Measurements from ENCODE around the gene SRRM2. TPM values are rescaled to one million over a fixed set of nuclear protein-coding genes. Genes with fewer than 3 reads are reported as not detected.

The SRRM2 gene
- total and polyA plus RNA-seq, 5 donors from 2014 or later, result 29.8 to 1,344 (median 38.6) TPM

- H3K27me3 Mint-ChIP-seq, result peaks cover 5% of the 10 kb centered on the region
- ATAC-seq (ENCODE audit: low read depth in 2 of 2), result peak; percentile 20 to 22
- H3K4me3 Mint-ChIP-seq, result peak overlapping the region; percentile 90 to 97 (median 96)
- peak overlapping the region; percentile 91 to 99 (median 99) for H3K27ac Mint-ChIP-seq
- Histone ChIP-seq H3K4me1 (ENCODE audit: control insufficient read depth, insufficient read depth, low read length, poor library complexity, severe bottlenecking) (peaks cover 43% of the 10 kb centered on the region), H3K4me3 (ENCODE audit: low read depth, low read length) (peak overlapping the region; percentile 98), H3K36me3 (ENCODE audit: control insufficient read depth, insufficient read depth, low read length) (peaks cover 23% of the 10 kb centered on the region), H3K27me3 (ENCODE audit: control insufficient read depth, insufficient read depth, low read length) (no peaks in the 10 kb centered on the region), H3K9me3 (ENCODE audit: control insufficient read depth in 2 of 2, low read length in 2 of 2) (peaks cover 0 to 5% of the 10 kb centered on the region in 2 experiments), H3K27ac (ENCODE audit: insufficient read depth, low read length, poor library complexity, severe bottlenecking) (peak overlapping the region; percentile 99)
- peak in 2 of 3 donors; percentile 58 to 73 for DNase-seq
- H3K9me3 Mint-ChIP-seq, result peaks cover 0 to 10% (median 0%) of the 10 kb centered on the region in 7 donors
- peaks cover 36% of the 10 kb centered on the region for H3K36me3 Mint-ChIP-seq
- peaks cover 33 to 62% (median 37%) of the 10 kb centered on the region in 4 donors for H3K4me1 Mint-ChIP-seq
Observed at GRCh38 chr16:2752850-2753732, 653 bp downstream of the SRRM2 start.

- Histone ChIP-seq H3K9me3 (ENCODE audit: control insufficient read depth in 2 of 2, low read length in 2 of 2) (peaks cover 0 to 5% of the 10 kb centered on the region in 2 experiments), H3K27me3 (ENCODE audit: control insufficient read depth, insufficient read depth, low read length) (no peaks in the 10 kb centered on the region), H3K27ac (ENCODE audit: insufficient read depth, low read length, poor library complexity, severe bottlenecking) (peak overlapping the region; percentile 99), H3K4me1 (ENCODE audit: control insufficient read depth, insufficient read depth, low read length, poor library complexity, severe bottlenecking) (peaks cover 43% of the 10 kb centered on the region), H3K36me3 (ENCODE audit: control insufficient read depth, insufficient read depth, low read length) (peaks cover 28% of the 10 kb centered on the region), H3K4me3 (ENCODE audit: low read depth, low read length) (peak overlapping the region; percentile 98)
- peaks cover 42% of the 10 kb centered on the region for H3K36me3 Mint-ChIP-seq
- peaks cover 0 to 10% (median 0%) of the 10 kb centered on the region in 7 donors for H3K9me3 Mint-ChIP-seq
- no peak for ATAC-seq (ENCODE audit: low read depth in 2 of 2)
- peaks cover 33 to 66% (median 39%) of the 10 kb centered on the region in 4 donors for H3K4me1 Mint-ChIP-seq
- peak overlapping the region; percentile 90 to 97 (median 96) for H3K4me3 Mint-ChIP-seq
- peaks cover 5% of the 10 kb centered on the region for H3K27me3 Mint-ChIP-seq
- DNase-seq, result no peak
- H3K27ac Mint-ChIP-seq, result peak overlapping the region; percentile 90 to 95 (median 91)
Observed at GRCh38 chr16:2753733-2754020, 1.2 kb downstream of the SRRM2 start.

GRCh38 chr16:2755158-2755557, 2.7 kb downstream of the SRRM2 start:
- H3K9me3 Mint-ChIP-seq, result peaks cover 0 to 10% (median 0%) of the 10 kb centered on the region in 7 donors
- H3K36me3 ChIP-seq (ENCODE audit: control insufficient read depth, insufficient read depth, low read length), result peaks cover 43% of the 10 kb centered on the region
- ATAC-seq (ENCODE audit: low read depth in 2 of 2) (no peak), DNase-seq (no peak)
- peak overlapping the region; percentile 35 for H3K27ac ChIP-seq (ENCODE audit: insufficient read depth, low read length, poor library complexity, severe bottlenecking)
- peaks cover 56% of the 10 kb centered on the region for H3K36me3 Mint-ChIP-seq
- H3K27me3 ChIP-seq (ENCODE audit: control insufficient read depth, insufficient read depth, low read length), result no peaks in the 10 kb centered on the region
- peaks cover 5% of the 10 kb centered on the region for H3K27me3 Mint-ChIP-seq
- peaks cover 46% of the 10 kb centered on the region for H3K4me1 ChIP-seq (ENCODE audit: control insufficient read depth, insufficient read depth, low read length, poor library complexity, severe bottlenecking)
- peak overlapping the region; percentile 29 to 90 (median 86) for H3K27ac Mint-ChIP-seq
- peaks cover 33 to 75% (median 45%) of the 10 kb centered on the region in 4 donors for H3K4me1 Mint-ChIP-seq
- peaks cover 0 to 5% of the 10 kb centered on the region in 2 experiments for H3K9me3 ChIP-seq (ENCODE audit: control insufficient read depth in 2 of 2, low read length in 2 of 2)
- peak overlapping the region; percentile 90 to 97 (median 96) for H3K4me3 Mint-ChIP-seq
- peak overlapping the region; percentile 98 for H3K4me3 ChIP-seq (ENCODE audit: low read depth, low read length)

- Mint-ChIP-seq H3K4me1 (peaks cover 40 to 69% (median 50%) of the 10 kb centered on the region in 4 donors), H3K27ac (peak overlapping the region in 2 of 3 donors; percentile 21 to 34), H3K27me3 (no peaks in the 10 kb centered on the region), H3K36me3 (peaks cover 69% of the 10 kb centered on the region), H3K4me3 (peak overlapping the region; percentile 5 to 97 (median 86)), H3K9me3 (peaks cover 0 to 7% (median 0%) of the 10 kb centered on the region in 7 donors)
- Histone ChIP-seq H3K36me3 (ENCODE audit: control insufficient read depth, insufficient read depth, low read length) (peaks cover 56% of the 10 kb centered on the region), H3K9me3 (ENCODE audit: control insufficient read depth in 2 of 2, low read length in 2 of 2) (peaks cover 0 to 5% of the 10 kb centered on the region in 2 experiments), H3K27me3 (ENCODE audit: control insufficient read depth, insufficient read depth, low read length) (no peaks in the 10 kb centered on the region), H3K4me1 (ENCODE audit: control insufficient read depth, insufficient read depth, low read length, poor library complexity, severe bottlenecking) (peaks cover 46% of the 10 kb centered on the region), H3K4me3 (ENCODE audit: low read depth, low read length) (no peak overlapping the region), H3K27ac (ENCODE audit: insufficient read depth, low read length, poor library complexity, severe bottlenecking) (peak overlapping the region; percentile 35)
- ATAC-seq (ENCODE audit: low read depth in 2 of 2) (no peak), DNase-seq (no peak)
Observed at GRCh38 chr16:2756288-2757015, 4.0 kb downstream of the SRRM2 start.

- Histone ChIP-seq H3K27me3 (ENCODE audit: control insufficient read depth, insufficient read depth, low read length) (no peaks in the 10 kb centered on the region), H3K4me3 (ENCODE audit: low read depth, low read length) (no peak overlapping the region), H3K9me3 (ENCODE audit: control insufficient read depth in 2 of 2, low read length in 2 of 2) (no peaks in the 10 kb centered on the region), H3K27ac (ENCODE audit: insufficient read depth, low read length, poor library complexity, severe bottlenecking) (no peak overlapping the region), H3K36me3 (ENCODE audit: control insufficient read depth, insufficient read depth, low read length) (peaks cover 65% of the 10 kb centered on the region), H3K4me1 (ENCODE audit: control insufficient read depth, insufficient read depth, low read length, poor library complexity, severe bottlenecking) (peaks cover 42% of the 10 kb centered on the region)
- no peak for DNase-seq
- no peak for ATAC-seq (ENCODE audit: low read depth in 2 of 2)
- H3K36me3 Mint-ChIP-seq, result peaks cover 78% of the 10 kb centered on the region
- peak overlapping the region in 1 of 4 donors; percentile 97 for H3K4me3 Mint-ChIP-seq
- peaks cover 0 to 6% (median 0%) of the 10 kb centered on the region in 7 donors for H3K9me3 Mint-ChIP-seq
- H3K27ac Mint-ChIP-seq, result no peak overlapping the region
- peaks cover 40 to 62% (median 50%) of the 10 kb centered on the region in 4 donors for H3K4me1 Mint-ChIP-seq
- no peaks in the 10 kb centered on the region for H3K27me3 Mint-ChIP-seq
Observed at GRCh38 chr16:2757344-2757743, 4.9 kb downstream of the SRRM2 start.

GRCh38 chr16:2761472-2761871, 9.0 kb downstream of the SRRM2 start:
- Histone ChIP-seq H3K4me3 (ENCODE audit: low read depth, low read length) (no peak overlapping the region), H3K27ac (ENCODE audit: insufficient read depth, low read length, poor library complexity, severe bottlenecking) (no peak overlapping the region), H3K36me3 (ENCODE audit: control insufficient read depth, insufficient read depth, low read length) (peaks cover 100% of the 10 kb centered on the region), H3K4me1 (ENCODE audit: control insufficient read depth, insufficient read depth, low read length, poor library complexity, severe bottlenecking) (peaks cover 9% of the 10 kb centered on the region), H3K9me3 (ENCODE audit: control insufficient read depth in 2 of 2, low read length in 2 of 2) (no peaks in the 10 kb centered on the region), H3K27me3 (ENCODE audit: control insufficient read depth, insufficient read depth, low read length) (no peaks in the 10 kb centered on the region)
- Mint-ChIP-seq H3K9me3 (peaks cover 0 to 2% (median 0%) of the 10 kb centered on the region in 7 donors), H3K27me3 (peaks cover 4% of the 10 kb centered on the region), H3K27ac (no peak overlapping the region), H3K4me3 (peak overlapping the region in 1 of 4 donors; percentile 27), H3K36me3 (peaks cover 97% of the 10 kb centered on the region), H3K4me1 (peaks cover 24 to 42% (median 29%) of the 10 kb centered on the region in 4 donors)
- ATAC-seq (ENCODE audit: low read depth in 2 of 2), result no peak
- no peak for DNase-seq

GRCh38 chr16:2761886-2762583, 9.6 kb downstream of the SRRM2 start:
- H3K36me3 ChIP-seq (ENCODE audit: control insufficient read depth, insufficient read depth, low read length), result peaks cover 100% of the 10 kb centered on the region
- no peaks in the 10 kb centered on the region for H3K27me3 ChIP-seq (ENCODE audit: control insufficient read depth, insufficient read depth, low read length)
- H3K27me3 Mint-ChIP-seq, result peaks cover 4% of the 10 kb centered on the region
- peaks cover 4% of the 10 kb centered on the region for H3K4me1 ChIP-seq (ENCODE audit: control insufficient read depth, insufficient read depth, low read length, poor library complexity, severe bottlenecking)
- H3K9me3 ChIP-seq (ENCODE audit: control insufficient read depth in 2 of 2, low read length in 2 of 2), result no peaks in the 10 kb centered on the region
- H3K4me1 Mint-ChIP-seq, result peaks cover 19 to 40% (median 24%) of the 10 kb centered on the region in 4 donors
- H3K4me3 Mint-ChIP-seq, result peak overlapping the region in 2 of 4 donors; percentile 27
- peaks cover 96% of the 10 kb centered on the region for H3K36me3 Mint-ChIP-seq
- H3K9me3 Mint-ChIP-seq, result peaks cover 0 to 2% (median 0%) of the 10 kb centered on the region in 7 donors
- no peak overlapping the region for H3K27ac ChIP-seq (ENCODE audit: insufficient read depth, low read length, poor library complexity, severe bottlenecking)
- H3K27ac Mint-ChIP-seq, result no peak overlapping the region
- no peak for DNase-seq
- H3K4me3 ChIP-seq (ENCODE audit: low read depth, low read length), result no peak overlapping the region
- no peak for ATAC-seq (ENCODE audit: low read depth in 2 of 2)

All from CD4-positive, CD25-positive, alpha-beta regulatory T cell (primary cell).